H1 (cell line): ENCODE data around the gene NSF. TPM values are rescaled to one million over a fixed set of nuclear protein-coding genes. Genes with fewer than 3 reads are reported as not detected.

Source experiments
- CTCF ChIA-PET: fragments of 300-600 bp; sonication (Branson Sonifier 250); formaldehyde crosslinking; loops from one replicate; lab custom pipeline; 2021; ENCODE audit not compliant: partially characterized antibody; lab: Charles Lee
- POLR2A ChIA-PET: fragments of 300-600 bp; sonication (Branson Sonifier 250); formaldehyde crosslinking; loops from one replicate; lab custom pipeline; 2021; ENCODE audit warnings: inconsistent platforms; ENCODE audit not compliant: partially characterized antibody; lab: Charles Lee
- DNase-seq, 2 experiments: peaks; one replicate each; pipeline versions ENCODE4 v3.0.0 to v3.0.0-alpha.2; 2010 to 2022; ENCODE audit warnings: low spot score in 2 of 2, low read depth in 1 of 2, mixed read lengths in 1 of 2
- FAIRE-seq: peaks from 2 replicates; lab custom pipeline; 2011; peaks lifted over from hg19 to GRCh38; lab: Jason Lieb, UNC
- H2AFZ ChIP-seq: 2 replicates; pipeline ENCODE4 v1.8.1; 2012; ENCODE audit warnings: low read length, inconsistent platforms
- H2AK5ac ChIP-seq: 2 replicates; pipeline ENCODE4 v1.6.1; 2013; ENCODE audit warnings: low read depth, low read length
- H2BK120ac ChIP-seq: replicated peaks from 2 replicates; pipeline ENCODE3; 2013; ENCODE audit warnings: low read depth, low read length, inconsistent platforms
- H2BK12ac ChIP-seq: 2 replicates; pipeline ENCODE4 v1.6.1; 2013; ENCODE audit warnings: low read depth, low read length
- H2BK15ac ChIP-seq: 2 replicates; pipeline ENCODE4 v1.6.1; 2013; ENCODE audit warnings: low read length
- H2BK20ac ChIP-seq: 2 replicates; pipeline ENCODE4 v1.6.1; 2013; ENCODE audit warnings: low read length
- H2BK5ac ChIP-seq: 2 replicates; pipeline ENCODE4 v1.6.1; 2013; ENCODE audit warnings: low read depth, low read length
- H3K14ac ChIP-seq: 2 replicates; pipeline ENCODE4 v1.6.1; 2013; ENCODE audit warnings: inconsistent platforms; ENCODE audit not compliant: insufficient read length
- H3K18ac ChIP-seq: 2 replicates; pipeline ENCODE4 v1.6.1; 2013; ENCODE audit warnings: low read length; ENCODE audit errors: extremely low read depth
- H3K23ac ChIP-seq: 2 replicates; pipeline ENCODE4 v1.6.1; 2013; ENCODE audit warnings: inconsistent platforms; ENCODE audit not compliant: insufficient read length
- H3K23me2 ChIP-seq: 2 replicates; pipeline ENCODE4 v1.6.1; 2013; ENCODE audit warnings: low read depth, low read length
- H3K27ac ChIP-seq: 2 replicates; pipeline ENCODE4 v1.6.1; 2011; ENCODE audit warnings: low read depth, low read length, inconsistent platforms
- H3K27me3 ChIP-seq, 4 experiments: replicated peaks in 1 of 4; 1 replicate in 1 of 4; 2 replicates in 3 of 4; pipeline versions ENCODE4 v1.6.1 to v1.8.1; 2011 to 2013; ENCODE audit warnings: low read length in 3 of 4, mild to moderate bottlenecking in 3 of 4, inconsistent platforms in 2 of 4, mixed read lengths in 2 of 4, moderate library complexity in 1 of 4; ENCODE audit not compliant: control insufficient read depth in 3 of 4, insufficient read depth in 3 of 4; ENCODE audit errors: extremely low read depth in 1 of 4
- H3K36me3 ChIP-seq, 4 experiments: 2 replicates each; pipeline versions ENCODE4 v1.6.1 to v1.8.1; 2011 to 2013; ENCODE audit warnings: mild to moderate bottlenecking in 4 of 4, low read length in 3 of 4, moderate library complexity in 2 of 4, control low read depth in 1 of 4, inconsistent platforms in 1 of 4; ENCODE audit not compliant: insufficient read depth in 4 of 4, control insufficient read depth in 2 of 4
- H3K4ac ChIP-seq: replicated peaks from 2 replicates; pipeline ENCODE3; 2013; ENCODE audit warnings: low read length, low read depth, mixed read lengths, inconsistent platforms; ENCODE audit not compliant: insufficient read length
- H3K4me1 ChIP-seq, 4 experiments: replicated peaks in 1 of 4; 1 replicate in 1 of 4; 2 replicates in 3 of 4; pipeline versions ENCODE4 v1.6.1 to v1.8.1; 2011 to 2013; ENCODE audit warnings: low read length in 3 of 4, inconsistent platforms in 2 of 4, mixed read lengths in 1 of 4; ENCODE audit not compliant: insufficient read depth in 4 of 4, control insufficient read depth in 3 of 4
- H3K4me2 ChIP-seq, 2 experiments: 2 replicates each; pipeline versions ENCODE4 v1.6.1 to v1.8.1; 2011 to 2013; ENCODE audit warnings: low read depth in 2 of 2, low read length in 2 of 2, control low read depth in 1 of 2, inconsistent platforms in 1 of 2, mild to moderate bottlenecking in 1 of 2; ENCODE audit not compliant: insufficient read depth in 1 of 2
- H3K4me3 ChIP-seq, 4 experiments: fragments of 200-600, 300-600 bp in 1 of 4; sonication (generic), shearing (Covaris generic), sonication (Bioruptor Twin) in 1 of 4; 2 replicates each; pipeline versions ENCODE4 v1.5.1 to v1.8.1; 2011 to 2016; ENCODE audit warnings: low read length in 4 of 4, low read depth in 3 of 4, control low read depth in 2 of 4, inconsistent platforms in 2 of 4, mild to moderate bottlenecking in 2 of 4, mixed read lengths in 1 of 4, moderate library complexity in 1 of 4; ENCODE audit not compliant: insufficient read depth in 2 of 4; ENCODE audit errors: extremely low read depth in 1 of 4
- H3K56ac ChIP-seq: replicated peaks from 2 replicates; pipeline ENCODE3; 2013; ENCODE audit warnings: low read depth, mild to moderate bottlenecking, mixed read lengths, low read length, inconsistent platforms; ENCODE audit not compliant: insufficient read length
- H3K79me1 ChIP-seq: 2 replicates; pipeline ENCODE4 v1.6.1; 2013; ENCODE audit warnings: low read depth, low read length, control low read depth
- H3K79me2 ChIP-seq, 2 experiments: 2 replicates each; pipeline versions ENCODE4 v1.6.1 to v1.8.1; 2012 to 2013; ENCODE audit warnings: low read length in 2 of 2, mild to moderate bottlenecking in 2 of 2, inconsistent platforms in 1 of 2; ENCODE audit not compliant: insufficient read depth in 2 of 2, control insufficient read depth in 1 of 2
- H3K9ac ChIP-seq, 4 experiments: replicated peaks in 1 of 4; 1 replicate in 1 of 4; 2 replicates in 3 of 4; pipeline versions ENCODE4 v1.6.1 to v1.8.1; 2011 to 2013; ENCODE audit warnings: low read depth in 3 of 4, low read length in 3 of 4, control low read depth in 2 of 4, mild to moderate bottlenecking in 2 of 4, moderate library complexity in 2 of 4, inconsistent platforms in 1 of 4; ENCODE audit errors: extremely low read depth in 1 of 4
- H3K9me3 ChIP-seq, 2 experiments: 2 replicates each; pipeline versions ENCODE4 v1.6.1 to v1.8.1; 2012 to 2013; ENCODE audit warnings: mild to moderate bottlenecking in 2 of 2, moderate library complexity in 2 of 2, control low read depth in 1 of 2, inconsistent platforms in 1 of 2, low read depth in 1 of 2, low read length in 1 of 2, mixed read lengths in 1 of 2; ENCODE audit not compliant: insufficient read depth in 2 of 2
- H4K20me1 ChIP-seq, 2 experiments: replicated peaks in 1 of 2; 2 replicates each; pipeline versions ENCODE3 to v1.8.1; 2011 to 2013; ENCODE audit warnings: inconsistent platforms in 2 of 2, low read length in 2 of 2, mild to moderate bottlenecking in 1 of 2; ENCODE audit not compliant: insufficient read depth in 2 of 2, control insufficient read depth in 1 of 2
- H4K5ac ChIP-seq: 2 replicates; pipeline ENCODE4 v1.6.1; 2013; ENCODE audit warnings: low read length, low read depth, mixed read lengths, inconsistent platforms; ENCODE audit not compliant: insufficient read length
- H4K8ac ChIP-seq: 2 replicates; pipeline ENCODE4 v1.8.0; 2013; ENCODE audit warnings: mild to moderate bottlenecking, moderate library complexity, low read length, inconsistent platforms; ENCODE audit not compliant: insufficient read depth; ENCODE audit errors: extremely low read depth
- H4K91ac ChIP-seq: replicated peaks from 2 replicates; pipeline ENCODE3; 2013; ENCODE audit warnings: low read length, mixed read lengths, inconsistent platforms; ENCODE audit not compliant: insufficient read length
- JUN ChIP-seq: IDR thresholded peaks from 2 replicates; pipeline ENCODE4 v1.6.1; 2011; ENCODE audit warnings: low read depth, mild to moderate bottlenecking, improper control_type of control experiment, low read length
- MAX ChIP-seq: IDR thresholded peaks from 2 replicates; pipeline ENCODE4 v1.6.1; 2012; ENCODE audit warnings: inconsistent platforms
- NANOG ChIP-seq: IDR thresholded peaks from 2 replicates; pipeline ENCODE4 v1.6.1; 2011; ENCODE audit warnings: low read length, low read depth, mild to moderate bottlenecking, inconsistent platforms; ENCODE audit not compliant: insufficient read depth, poor library complexity, severe bottlenecking
- SIRT6 ChIP-seq: IDR thresholded peaks from one replicate; pipeline ENCODE4 v1.7.1; 2012; ENCODE audit warnings: low read length, inconsistent platforms
- TBP ChIP-seq: IDR thresholded peaks from 2 replicates; pipeline ENCODE4 v1.6.1; 2011; ENCODE audit warnings: low read depth, low read length, improper control_type of control experiment
- ZNF274 ChIP-seq: IDR thresholded peaks from 2 replicates; pipeline ENCODE4 v1.7.0; 2012; ENCODE audit warnings: low read length, borderline replicate concordance; ENCODE audit errors: extremely low read depth
- WGBS, 2 experiments: shearing (Covaris generic) in 1 of 2; methylation state at CpG; one replicate each; pipeline versions ENCODE4 v1.1.6 to v1.1.7; 2013 to 2015; ENCODE audit warnings: low lambda C conversion rate in 2 of 2, mixed read lengths in 2 of 2, inconsistent platforms in 1 of 2, low coverage in 1 of 2, missing lambda C conversion rate in 1 of 2; ENCODE audit not compliant: insufficient replicate concordance in 2 of 2, insufficient coverage in 1 of 2, insufficient read length in 1 of 2; ENCODE audit errors: extremely low coverage in 1 of 2, missing lambda C conversion rate in 1 of 2; 5-methylcytosine and 5-hydroxymethylcytosine counted together
- polyA plus RNA-seq, 7 experiments: library from polyadenylated mRNA; depleted of rRNA in 3 of 7; stranded (reverse) in 5 of 7; unstranded in 2 of 7; fragments of >200 nt in 5 of 7; fragments of 200-250 nt in 2 of 7; gene quantifications; 1 replicate in 5 of 7; 2 replicates in 1 of 7; 4 replicates in 1 of 7; pipeline versions ENCODE4 v1.2.1 to v1.2.3, GENCODE V29; 2011 to 2013; ENCODE audit warnings: missing spikeins in 2 of 7, mixed read lengths in 2 of 7
- total RNA-seq: library from RNA; stranded (reverse); fragmentation: NEBNext Ultra II Directional; extraction: Animal tissue kit (Norgen Biotek cat#: 25700); gene quantifications from 2 replicates; pipeline ENCODE4 v1.2.1, GENCODE V29; 2021

Gene NSF
- total and polyA plus RNA-seq, 2 of the 8 experiments (the other 6 are each of a cell fraction or from before 2014, with no cell fraction given) = 13.0 to 27.7 TPM

GRCh38 chr17:46794318-46794717 lies 203.8 kb downstream of the NSF start:
- no peak for DNase-seq
- no peak overlapping the region for H3K27ac ChIP-seq
- POLR2A ChIA-PET = interaction anchor here (0.8 kb wide), 1 partner anchor 18 kb away, joined by 3 read pairs; no protein-coding TSS in a partner anchor
- no peak overlapping the region for H2AFZ ChIP-seq
- H3K14ac ChIP-seq = no peak overlapping the region
- H2BK20ac ChIP-seq = no peak overlapping the region
- H3K79me1 ChIP-seq = no peaks in the 10 kb centered on the region
- no peak overlapping the region for H3K56ac ChIP-seq
- no peak overlapping the region for H3K4me3 ChIP-seq
- no peak overlapping the region for H3K4ac ChIP-seq
- H4K8ac ChIP-seq = no peak overlapping the region
- no peak overlapping the region for H2BK120ac ChIP-seq
- peaks cover 3 to 5% of the 10 kb centered on the region in 2 experiments; a peak in 1 of 4 replicates for H3K9me3 ChIP-seq
- no peak overlapping the region for H3K9ac ChIP-seq
- H3K4me1 ChIP-seq = no peaks in the 10 kb centered on the region
- no peak overlapping the region for H2AK5ac ChIP-seq
- 86% methylated on average over 5 of the region's 5 CpGs; no CpG with 5 or more reads in 1 of the 2 experiments for WGBS, 2 experiments
- no peak for FAIRE-seq
- no peaks in the 10 kb centered on the region for H3K79me2 ChIP-seq
- H3K36me3 ChIP-seq = no peaks in the 10 kb centered on the region
- H2BK5ac ChIP-seq = no peak overlapping the region
- H3K4me2 ChIP-seq = no peak overlapping the region
- H4K5ac ChIP-seq = no peak overlapping the region
- H4K91ac ChIP-seq = no peak overlapping the region
- no peak overlapping the region for H3K23ac ChIP-seq
- no peak overlapping the region for H3K18ac ChIP-seq
- no peak overlapping the region for H2BK15ac ChIP-seq
- H2BK12ac ChIP-seq = no peak overlapping the region
- 0 out of 2 replicates have a peak, but pooled peaks cover 1% of the 10 kb centered on the region for H3K23me2 ChIP-seq
- CTCF ChIA-PET = interaction anchor here (1.1 to 1.4 kb wide), 3 partner anchors 16 to 49 kb away, joined by 3 read pairs; no protein-coding TSS in a partner anchor
- H4K20me1 ChIP-seq = peaks cover 0 to 5% of the 10 kb centered on the region in 2 experiments
- H3K27me3 ChIP-seq = peaks cover 0 to 13% (median 11%) of the 10 kb centered on the region in 4 experiments; a peak in 5 of 7 replicates
- TF ChIP-seq SIRT6 (no peak), MAX (no peak), TBP (no peak), ZNF274 (no peak), JUN (no peak), NANOG (no peak)
